SJSA1 (cell line): ENCODE results near the gene GARIN5B. TPM values are rescaled to one million over a fixed set of nuclear protein-coding genes. Genes with fewer than 3 reads are reported as not detected.
A peak's percentile ranks its signal among the peaks of the same experiment; 100 is the strongest.

Experiments
- DNase-seq, 2 experiments: peaks; one replicate each; pipeline ENCODE4 v3.0.0-alpha.2; 2015 to 2020; ENCODE audit warnings: low spot score in 2 of 2, low read depth in 1 of 2
- H3K27ac ChIP-seq: fragments of 250-450 bp; sonication (Bioruptor Pico); 2 replicates; pipeline ENCODE4 v1.5.1; 2020; ENCODE audit warnings: mild to moderate bottlenecking, moderate library complexity
- H3K27me3 ChIP-seq: fragments of 250-450 bp; sonication (Bioruptor Pico); replicated peaks from 2 replicates; pipeline ENCODE4 v1.5.1; 2020; ENCODE audit warnings: mild to moderate bottlenecking, moderate library complexity
- H3K36me3 ChIP-seq: fragments of 250-450 bp; sonication (Bioruptor Pico); 2 replicates; pipeline ENCODE4 v1.5.1; 2020; ENCODE audit warnings: mild to moderate bottlenecking
- H3K4me1 ChIP-seq: fragments of 250-450 bp; sonication (Bioruptor Pico); replicated peaks from 2 replicates; pipeline ENCODE4 v1.6.1; 2021; ENCODE audit warnings: mild to moderate bottlenecking
- H3K4me3 ChIP-seq: fragments of 250-450 bp; sonication (Bioruptor Pico); 2 replicates; pipeline ENCODE4 v1.5.1; 2020; ENCODE audit warnings: mild to moderate bottlenecking
- H3K9me3 ChIP-seq: fragments of 250-450 bp; sonication (Bioruptor Pico); replicated peaks from 2 replicates; pipeline ENCODE4 v1.5.1; 2020; ENCODE audit warnings: mild to moderate bottlenecking
- total RNA-seq: library from RNA; depleted of rRNA; stranded (reverse); fragments of >200 nt; shearing (Covaris generic); gene quantifications from 2 replicates; pipeline ENCODE4 v1.2.3, GENCODE V29; 2014; rRNA removed

Gene GARIN5B
- total RNA-seq, 1 experiment from 2014 or later: 0.03 TPM

DNA sequence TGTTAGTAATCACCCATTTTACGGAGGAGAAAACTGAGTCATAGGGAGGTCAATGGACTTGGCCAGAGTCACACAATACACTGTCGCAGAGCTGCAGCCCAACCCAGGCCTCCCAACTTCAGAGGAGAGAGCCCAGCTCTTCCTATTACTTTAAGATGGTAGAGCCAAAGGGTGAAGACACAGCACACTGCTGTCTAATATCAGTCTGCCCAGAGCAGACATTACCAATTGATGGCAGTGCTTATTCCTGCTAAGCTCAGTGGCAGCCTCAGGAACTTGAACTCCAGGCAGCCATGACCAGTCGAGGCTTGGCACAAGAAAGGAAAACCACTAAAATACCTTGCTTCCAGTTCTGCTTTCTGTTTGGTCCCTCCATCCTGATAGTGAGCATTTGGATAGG is 56.3 kb downstream of the GARIN5B start:
- H3K36me3 ChIP-seq: peaks cover 31% of the 10 kb centered on the region
- no peaks in the 10 kb centered on the region for H3K27me3 ChIP-seq
- no peaks in the 10 kb centered on the region for H3K9me3 ChIP-seq
- no peak overlapping the region for H3K4me3 ChIP-seq
- no peak overlapping the region for H3K27ac ChIP-seq
- no peak for DNase-seq
- H3K4me1 ChIP-seq: peaks cover 6% of the 10 kb centered on the region

- H3K27me3 ChIP-seq: no peaks in the 10 kb centered on the region
- peaks cover 31% of the 10 kb centered on the region for H3K36me3 ChIP-seq
- H3K4me1 ChIP-seq: peaks cover 9% of the 10 kb centered on the region
- no peak for DNase-seq
- no peaks in the 10 kb centered on the region for H3K9me3 ChIP-seq
- H3K27ac ChIP-seq: no peak overlapping the region
- H3K4me3 ChIP-seq: no peak overlapping the region
Observed at GRCh38 chr19:55305983-55306562, 57.0 kb downstream of the GARIN5B start.

- Histone ChIP-seq H3K4me1 (peaks cover 9% of the 10 kb centered on the region), H3K9me3 (no peaks in the 10 kb centered on the region), H3K36me3 (peaks cover 31% of the 10 kb centered on the region), H3K4me3 (no peak overlapping the region), H3K27me3 (no peaks in the 10 kb centered on the region), H3K27ac (no peak overlapping the region)
- peak in 1 of 2 experiments; percentile 22 for DNase-seq
Observed at GRCh38 chr19:55305491-55305890, 57.6 kb downstream of the GARIN5B start.

- DNase-seq: no peak
- Histone ChIP-seq H3K4me1 (peaks cover 9% of the 10 kb centered on the region), H3K9me3 (no peaks in the 10 kb centered on the region), H3K27me3 (no peaks in the 10 kb centered on the region), H3K27ac (no peak overlapping the region), H3K36me3 (peaks cover 31% of the 10 kb centered on the region), H3K4me3 (no peak overlapping the region)
Observed at GRCh38 chr19:55304980-55305379, 58.1 kb downstream of the GARIN5B start.

Other genes with a start within 250 kb of the GARIN5B start
- 72.7 and 82.4 TPM in 2 replicates for gene PPP1R12C, start 245.6 kb downstream of the GARIN5B start, total RNA-seq
- gene TNNT1, start 214.1 kb downstream of the GARIN5B start, total RNA-seq: 0.34 and 3.4 TPM in 2 replicates
- gene TNNI3, start 205.5 kb downstream of the GARIN5B start, total RNA-seq: not detected in 2 replicates
- 0.18 and 3.2 TPM in 2 replicates for gene DNAAF3, start 196.6 kb downstream of the GARIN5B start, total RNA-seq
- gene SYT5, start 183.0 kb downstream of the GARIN5B start, total RNA-seq: not detected in 2 replicates
- 1.4 and 2.0 TPM in 2 replicates for gene PTPRH, start 153.8 kb downstream of the GARIN5B start, total RNA-seq
- 0.94 and 1.8 TPM in 2 replicates for gene TMEM86B, start 134.5 kb downstream of the GARIN5B start, total RNA-seq
- 33.6 and 48.0 TPM in 2 replicates for gene PPP6R1, start 104.2 kb downstream of the GARIN5B start, total RNA-seq
- 43.5 and 51.4 TPM in 2 replicates for gene HSPBP1, start 83.2 kb downstream of the GARIN5B start, total RNA-seq
- gene BRSK1, start 79.3 kb downstream of the GARIN5B start, total RNA-seq: 8.5 and 10.3 TPM in 2 replicates
- gene TMEM150B, start 37.9 kb downstream of the GARIN5B start, total RNA-seq: not detected in 2 replicates
- gene KMT5C, start 23.4 kb downstream of the GARIN5B start, total RNA-seq: 4.0 and 6.8 TPM in 2 replicates
- gene COX6B2, start 8.5 kb downstream of the GARIN5B start, total RNA-seq: 0.11 TPM in 1 of 2 replicates, not detected in the other
- gene IL11, start 7.2 kb upstream of the GARIN5B start, total RNA-seq: 116 and 141 TPM in 2 replicates
- gene TMEM190, start 13.6 kb upstream of the GARIN5B start, total RNA-seq: not detected in 2 replicates
- not detected in 2 replicates for gene TMEM238, start 21.0 kb upstream of the GARIN5B start, total RNA-seq
- 243 and 543 TPM in 2 replicates for gene RPL28, start 22.7 kb upstream of the GARIN5B start, total RNA-seq
- 509 and 518 TPM in 2 replicates for gene UBE2S, start 44.5 kb upstream of the GARIN5B start, total RNA-seq
- gene SHISA7, start 80.0 kb upstream of the GARIN5B start, total RNA-seq: not detected in 2 replicates
- 71.7 and 97.3 TPM in 2 replicates for gene ISOC2, start 98.4 kb upstream of the GARIN5B start, total RNA-seq
- gene C19orf85, start 101.5 kb upstream of the GARIN5B start, total RNA-seq: not detected in 2 replicates
- 1.1 and 4.1 TPM in 2 replicates for gene ZNF628, start 113.4 kb upstream of the GARIN5B start, total RNA-seq
- gene NAT14, start 121.9 kb upstream of the GARIN5B start, total RNA-seq: 10.9 and 12.1 TPM in 2 replicates
- not detected in 2 replicates for gene SSC5D, start 125.2 kb upstream of the GARIN5B start, total RNA-seq
- not detected in 2 replicates for gene SBK2, start 173.9 kb upstream of the GARIN5B start, total RNA-seq
- gene SBK3, start 182.3 kb upstream of the GARIN5B start, total RNA-seq: 0.32 TPM in 1 of 2 replicates, not detected in the other
- gene ZNF579, start 217.6 kb upstream of the GARIN5B start, total RNA-seq: 7.2 and 12.7 TPM in 2 replicates
- gene FIZ1, start 236.3 kb upstream of the GARIN5B start, total RNA-seq: 2.4 and 5.4 TPM in 2 replicates
- 3.8 and 15.5 TPM in 2 replicates for gene ZNF524, start 237.0 kb upstream of the GARIN5B start, total RNA-seq
- 0.63 and 1.4 TPM in 2 replicates for gene ZNF865, start 242.4 kb upstream of the GARIN5B start, total RNA-seq